Head of caudate nucleus (tissue), 42 donors: ENCODE measurements around the gene ODAD2.

Experiments used
- DNase-seq, 42 donors: peaks; one replicate each; pipeline versions ENCODE4 v3.0.0 to v3.0.0-alpha.2; 2020 to 2021; ENCODE audit warnings: mixed read lengths in 7 of 42
- intact Hi-C: fragments of 100-400 bp; cut with DNase I; formaldehyde crosslinking; loops from one replicate; pipeline ENCODE4 v1.15.0; 2022

ODAD2 gene

GRCh38 chr10:27865221-27865635 lies 133.7 kb downstream of the ODAD2 start:
- intact Hi-C loops = no loop called here

GRCh38 chr10:27861781-27862180 lies 137.1 kb downstream of the ODAD2 start:
- no peak for DNase-seq
- intact Hi-C loops = no loop called here

More at GRCh38 chr10:27865221-27865635, 133.7 kb downstream of the ODAD2 start:
- no peak for DNase-seq

DNA sequence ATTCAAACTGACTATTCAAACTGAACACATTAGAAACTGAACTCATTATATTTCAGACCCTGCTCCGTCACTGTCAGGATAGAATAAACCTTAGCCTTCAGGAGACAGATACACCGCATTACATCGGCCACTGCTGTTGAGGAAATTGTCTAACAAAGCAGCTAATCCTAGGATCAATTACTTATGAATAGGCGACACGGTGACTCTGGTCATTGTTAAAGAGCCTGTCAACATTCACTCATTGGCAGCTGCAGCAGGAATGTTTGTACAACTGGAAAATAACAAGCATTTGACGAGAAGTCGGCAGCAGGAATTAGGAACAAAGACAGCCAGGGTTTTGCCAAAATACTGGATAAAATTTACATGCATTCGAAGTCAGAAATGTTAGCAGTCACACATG lies 141.3 kb downstream of the ODAD2 start:
- intact Hi-C loops = no loop called here
- no peak for DNase-seq

GRCh38 chr10:27844223-27844622 lies 154.7 kb downstream of the ODAD2 start:
- intact Hi-C loops = no loop called here
- no peak for DNase-seq

GRCh38 chr10:27838901-27839300 lies 160.0 kb downstream of the ODAD2 start:
- intact Hi-C loops = no loop called here
- no peak for DNase-seq

GRCh38 chr10:27838361-27838760 lies 160.5 kb downstream of the ODAD2 start:
- DNase-seq = no peak

DNA sequence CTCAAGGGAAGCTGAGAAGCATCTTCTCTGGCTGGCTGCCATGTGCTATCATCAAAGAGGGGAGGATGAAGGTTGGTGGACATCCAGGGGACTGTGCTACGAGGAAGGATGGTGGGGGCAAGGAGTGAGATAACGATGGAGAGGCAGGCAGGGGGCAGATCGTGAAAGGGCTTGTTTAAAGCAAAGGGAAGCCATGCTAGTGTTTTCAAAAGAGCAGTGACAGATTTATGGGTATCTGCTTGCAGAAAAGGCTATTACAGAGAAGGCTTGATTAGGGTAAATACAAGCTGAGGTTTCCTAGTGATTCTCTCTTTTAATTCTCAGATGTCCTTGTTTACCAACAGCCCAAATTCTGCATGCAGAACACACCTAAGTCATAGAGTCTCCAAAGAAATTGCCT lies 164.4 kb downstream of the ODAD2 start:
- DNase-seq = no peak
- intact Hi-C loops = no loop called here

More at GRCh38 chr10:27838361-27838760, 160.5 kb downstream of the ODAD2 start:
- intact Hi-C loops = no loop called here

DNA sequence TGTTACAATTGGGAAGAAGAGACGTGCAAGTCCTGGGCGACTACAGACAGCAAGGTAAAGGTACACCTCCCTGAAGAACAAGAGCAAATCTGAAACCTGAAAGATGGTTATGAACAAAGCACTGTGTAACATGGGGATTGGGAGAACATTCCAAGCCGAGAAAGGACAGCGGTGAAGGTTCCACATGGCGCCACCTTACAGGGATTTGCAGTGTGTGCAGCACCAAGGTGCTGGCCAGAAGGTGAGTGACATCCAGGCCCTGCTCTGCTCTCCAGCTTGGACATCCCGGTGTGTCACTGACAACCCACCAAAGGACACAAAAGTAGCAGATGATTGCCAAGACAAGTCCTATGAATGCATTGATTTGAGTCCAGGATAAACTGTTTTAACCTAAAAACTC lies 165.1 kb downstream of the ODAD2 start:
- intact Hi-C loops = no loop called here
- DNase-seq = no peak

DNA sequence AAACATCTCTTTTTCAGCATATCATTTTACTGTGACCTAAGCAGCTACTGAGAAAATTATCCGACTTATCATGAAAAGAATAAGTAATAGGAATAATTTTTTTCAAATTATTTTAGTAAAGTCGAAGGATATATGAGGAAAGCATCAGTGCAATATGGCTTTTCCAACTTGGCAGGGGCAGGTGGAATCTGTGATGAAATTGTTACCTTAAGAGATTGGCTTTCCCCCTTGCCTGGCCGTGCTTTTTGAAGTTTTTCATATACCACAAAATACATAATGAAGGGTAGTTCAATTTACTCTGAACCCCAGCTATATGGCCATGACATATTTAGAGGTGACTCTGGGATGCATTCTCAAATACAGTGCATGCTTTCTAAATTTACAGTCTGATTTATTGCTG lies 166.1 kb downstream of the ODAD2 start:
- intact Hi-C loops = no loop called here
- DNase-seq = no peak

GRCh38 chr10:27826369-27826768 lies 172.5 kb downstream of the ODAD2 start:
- intact Hi-C loops = no loop called here
- DNase-seq = no peak

DNA sequence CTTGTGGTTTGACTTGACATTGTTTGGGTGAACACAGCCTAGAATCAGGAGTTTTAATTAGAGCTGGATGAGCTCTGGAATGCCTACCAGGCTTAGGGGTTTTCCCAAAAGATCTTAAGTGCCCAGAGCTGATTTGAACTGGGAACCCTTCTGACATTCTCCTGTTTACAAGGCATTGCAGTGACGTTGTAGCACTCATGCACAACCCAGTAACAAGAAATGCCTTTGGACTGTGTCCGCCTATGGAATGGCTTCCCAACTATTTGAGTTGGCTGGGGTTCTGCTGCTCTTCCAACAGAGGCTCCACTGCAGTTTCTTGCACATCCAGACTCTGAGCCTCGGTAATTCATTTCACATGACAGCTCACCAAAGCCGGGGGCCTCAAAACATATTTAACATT lies 176.6 kb downstream of the ODAD2 start:
- DNase-seq = no peak
- intact Hi-C loops = no loop called here

GRCh38 chr10:27820637-27821036 lies 178.2 kb downstream of the ODAD2 start:
- no peak for DNase-seq
- intact Hi-C loops = no loop called here

- intact Hi-C loops = no loop called here
- DNase-seq = no peak
Observed at GRCh38 chr10:27819781-27820531, 178.9 kb downstream of the ODAD2 start.

GRCh38 chr10:27816320-27816719 lies 182.6 kb downstream of the ODAD2 start:
- intact Hi-C loops = no loop called here
- no peak for DNase-seq

- DNase-seq = no peak
- intact Hi-C loops = no loop called here
Observed at GRCh38 chr10:27815846-27816245, 183.0 kb downstream of the ODAD2 start.

DNA sequence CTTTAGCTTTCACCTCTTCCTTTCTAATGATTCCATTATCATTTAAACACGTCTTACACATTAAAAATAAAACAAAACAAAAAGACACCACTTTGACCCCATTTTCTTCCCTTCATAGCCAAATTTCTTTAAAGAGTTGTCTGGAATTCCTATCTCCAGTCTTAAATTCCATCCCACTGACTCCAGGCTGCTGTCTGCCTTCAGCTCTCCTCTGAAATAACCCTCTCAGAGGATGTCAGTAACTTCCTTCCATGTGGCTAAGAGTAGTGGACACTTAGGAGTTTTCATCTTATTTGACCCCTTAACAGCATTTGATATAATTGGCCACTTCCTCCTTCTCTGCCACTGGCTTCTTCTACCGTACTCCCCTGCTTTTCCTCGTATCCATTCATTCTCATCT lies 183.6 kb downstream of the ODAD2 start:
- intact Hi-C loops = no loop called here
- DNase-seq = no peak

DNA sequence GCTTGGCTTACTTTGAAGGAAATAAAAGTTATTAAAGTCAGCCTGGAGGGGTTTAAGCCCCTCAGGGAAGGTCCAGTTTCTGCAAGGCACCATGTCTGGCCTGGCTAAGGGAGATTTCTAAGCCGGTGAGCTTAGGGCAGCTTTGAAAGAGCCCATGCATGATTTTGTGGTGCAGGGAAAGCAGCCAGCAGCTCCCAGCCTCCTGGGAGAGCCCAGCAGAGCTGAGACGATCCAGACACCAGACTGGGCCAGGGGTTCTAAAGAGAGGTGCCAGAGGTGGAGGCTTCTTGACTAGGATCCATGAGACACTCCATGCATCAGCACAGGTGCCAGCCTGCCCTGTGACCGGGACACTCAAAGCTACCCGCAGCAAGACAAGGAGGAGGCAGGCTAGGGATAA lies 193.7 kb downstream of the ODAD2 start:
- intact Hi-C loops = no loop called here
- no peak for DNase-seq

DNA sequence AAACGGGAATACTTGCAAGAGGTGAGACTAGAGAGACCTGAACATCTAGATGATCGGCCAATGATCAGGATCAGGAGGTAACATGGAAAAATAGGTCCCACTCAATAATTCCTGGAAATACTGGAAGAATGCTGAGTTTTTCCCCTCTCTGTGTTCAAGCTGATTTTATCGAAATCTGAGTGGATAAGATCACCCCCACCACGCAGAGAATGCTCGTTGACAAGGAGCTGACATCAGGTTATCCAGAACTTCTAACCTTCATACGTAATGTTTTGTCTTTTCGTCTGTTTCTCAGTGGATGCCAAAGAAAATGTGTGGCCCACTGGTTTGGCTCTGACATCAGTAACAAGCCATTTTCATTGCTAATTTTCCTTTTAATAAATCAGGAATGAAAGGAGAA lies 194.7 kb downstream of the ODAD2 start:
- DNase-seq = no peak
- intact Hi-C loops = no loop called here

GRCh38 chr10:27801171-27801785 lies 197.6 kb downstream of the ODAD2 start:
- intact Hi-C loops = no loop called here
- no peak for DNase-seq

DNA sequence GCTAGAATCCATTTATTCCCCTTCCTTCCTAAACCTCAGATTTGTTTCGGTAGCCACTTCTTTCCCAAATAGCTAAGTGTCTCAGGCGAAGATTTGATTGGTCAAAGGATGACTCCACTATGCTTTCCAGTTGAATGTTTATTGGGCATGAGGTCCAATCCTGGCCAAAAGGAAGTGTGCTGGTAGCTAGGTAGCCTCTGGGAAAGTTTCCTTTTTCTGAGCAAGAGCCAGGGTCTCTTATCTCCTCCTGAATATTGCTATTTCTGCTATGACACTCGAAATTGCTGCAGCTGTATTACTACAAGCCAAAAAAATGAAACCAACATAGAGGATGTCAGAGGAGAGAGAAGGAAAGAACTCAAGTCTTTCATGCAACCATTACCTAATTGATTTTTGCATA lies 199.8 kb downstream of the ODAD2 start:
- DNase-seq = no peak
- intact Hi-C loops = no loop called here

DNA sequence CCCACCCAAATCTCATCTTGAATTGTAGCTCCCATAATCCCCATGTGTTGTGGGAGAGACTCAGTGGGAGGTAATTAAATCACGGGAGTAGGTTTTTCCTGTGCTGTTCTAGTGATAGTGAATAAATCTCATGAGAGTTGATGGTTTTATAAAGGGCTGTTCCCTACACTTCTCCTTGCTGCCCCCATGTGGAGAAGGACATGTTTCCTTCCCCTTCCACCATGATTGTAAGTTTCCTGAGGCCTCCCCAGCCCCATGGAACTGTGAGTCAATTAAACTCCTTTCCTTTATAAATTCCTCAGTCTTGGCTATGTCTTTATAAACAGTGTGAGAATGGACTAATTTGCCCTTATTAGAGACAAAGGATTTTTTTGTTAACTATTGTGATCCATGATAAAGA lies 204.7 kb downstream of the ODAD2 start:
- intact Hi-C loops = no loop called here
- no peak for DNase-seq
